RWPE1 (cell line): ENCODE measurements around the gene CMIP.

Experiments
- CTCF ChIA-PET: fragments of 350-600 bp; sonication (Branson Sonifier 250); formaldehyde crosslinking; extraction: SDS; loops from one replicate; lab custom pipeline; 2021; lab: Yijun Ruan, JAX
- POLR2A ChIA-PET: fragments of 400-600 bp; formaldehyde crosslinking; extraction: SDS; loops from one replicate; lab custom pipeline; 2020; ENCODE audit warnings: antibody characterized with exemption; ENCODE audit not compliant: low non-redundant PET; lab: Yijun Ruan, JAX
- DNase-seq: peaks from one replicate; pipeline ENCODE4 v3.0.0; 2012; ENCODE audit warnings: low spot score
- H3K27ac ChIP-seq: fragments of 450-650 bp; 2 replicates; pipeline ENCODE4 v1.5.1; 2017
- CTCF ChIP-seq: fragments of 450-650 bp; conservative IDR thresholded peaks from 2 replicates; pipeline ENCODE4 v1.5.1; 2017; ENCODE audit warnings: low read depth, mild to moderate bottlenecking

The CMIP gene

GRCh38 chr16:81586977-81587625, 142.5 kb downstream of the CMIP start:
- H3K27ac ChIP-seq, result peak overlapping the region; percentile 38
- POLR2A ChIA-PET, result no interaction called here
- DNase-seq, result no peak
- no peak for TF ChIP-seq CTCF
- CTCF ChIA-PET, result interaction anchor here (0.8 to 1.4 kb wide), 2 partner anchors 11 to 47 kb away, joined by 5 to 7 read pairs; no protein-coding TSS in a partner anchor

DNA sequence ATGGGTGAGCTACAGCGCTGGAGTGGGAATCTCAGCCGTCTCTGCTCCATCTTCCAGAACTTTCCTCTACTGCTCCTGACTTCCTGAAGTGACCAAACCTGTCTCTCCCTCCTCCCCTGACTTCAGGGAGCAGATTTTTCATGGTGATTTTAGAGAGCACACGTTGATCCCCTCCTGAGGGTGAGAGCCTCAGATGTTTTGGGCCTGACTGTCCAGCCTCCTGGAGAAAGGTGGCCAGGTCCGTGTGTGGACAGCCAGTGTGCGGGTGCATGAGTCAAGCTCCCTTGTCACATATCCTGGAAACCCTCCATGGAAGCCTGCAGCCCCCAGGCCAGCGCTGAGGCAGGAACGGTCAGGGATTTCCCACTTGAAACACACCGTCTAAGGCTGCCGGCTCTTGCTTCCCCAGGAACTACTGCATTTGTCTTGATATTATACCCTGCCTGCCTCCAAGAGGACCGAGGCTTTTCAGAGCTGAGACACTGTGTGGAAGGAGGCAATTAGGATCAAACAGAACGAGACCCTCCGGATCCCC, 143.1 kb downstream of the CMIP start:
- POLR2A ChIA-PET, result no interaction called here

GRCh38 chr16:81588326-81589081, 143.9 kb downstream of the CMIP start:
- peak overlapping the region; percentile 38 for H3K27ac ChIP-seq
- POLR2A ChIA-PET, result no interaction called here
- CTCF ChIA-PET, result interaction anchor here (0.6 kb wide), 1 partner anchor 462 kb away, joined by 3 read pairs; no protein-coding TSS in a partner anchor
- DNase-seq, result no peak
- no peak for TF ChIP-seq CTCF

More for the DNA sequence above, 143.1 kb downstream of the CMIP start:
- peak overlapping the region; percentile 38 for H3K27ac ChIP-seq
- CTCF ChIA-PET, result interaction anchor here (0.6 to 1.4 kb wide), 2 partner anchors 10 to 461 kb away, joined by 3 to 5 read pairs; no protein-coding TSS in a partner anchor
- no peak for DNase-seq
- TF ChIP-seq CTCF, result no peak

- peak overlapping the region; percentile 31 for H3K27ac ChIP-seq
- no peak for DNase-seq
- ChIA-PET POLR2A (interaction anchor here (0.6 kb wide), 1 partner anchor 507 kb away, joined by 3 read pairs; no protein-coding TSS in a partner anchor), CTCF (no interaction called here)
- TF ChIP-seq CTCF, result no peak
Observed at GRCh38 chr16:81589975-81590650, 145.5 kb downstream of the CMIP start.

DNA sequence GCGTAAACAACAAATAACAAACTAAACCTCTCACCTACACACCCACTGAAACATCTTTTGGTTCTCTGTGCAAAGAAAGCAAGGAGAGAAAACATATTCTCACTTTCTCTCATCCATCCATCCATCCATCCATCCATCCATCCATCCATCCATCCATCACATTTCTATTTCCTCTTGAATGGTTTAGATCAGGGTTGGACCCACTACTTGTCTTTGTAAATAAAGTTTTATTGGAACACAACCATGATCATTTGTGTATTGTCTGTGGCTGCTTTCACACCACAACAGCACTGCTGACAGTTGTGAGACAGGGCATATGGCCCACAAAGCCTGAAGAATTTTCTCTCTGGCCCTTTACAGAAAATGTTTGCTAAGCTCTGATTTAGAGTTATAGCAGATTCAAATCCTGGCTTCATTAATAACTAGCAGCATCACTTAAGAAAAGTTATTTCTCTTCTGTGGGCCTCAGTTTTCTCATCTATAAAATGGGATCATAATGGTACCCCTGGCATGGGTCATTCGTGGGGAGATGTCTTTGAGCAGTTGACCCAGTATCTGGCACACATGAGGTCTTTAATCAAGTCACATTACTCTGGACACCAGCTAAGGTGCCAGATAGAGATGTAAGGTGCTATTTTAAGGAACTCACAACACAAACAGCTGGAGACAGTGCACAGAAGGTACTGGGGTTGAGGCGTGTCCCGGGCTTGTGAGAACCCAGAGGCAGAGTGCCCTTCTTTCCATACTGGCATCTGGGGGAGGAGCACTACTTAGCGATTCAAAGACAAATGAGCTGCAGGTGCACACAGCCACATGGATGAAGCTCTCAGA, 146.3 kb downstream of the CMIP start:
- ChIA-PET POLR2A (interaction anchor here (0.6 kb wide), 1 partner anchor 506 kb away, joined by 3 read pairs; no protein-coding TSS in a partner anchor), CTCF (no interaction called here)
- DNase-seq, result no peak
- peak overlapping the region; percentile 32 for H3K27ac ChIP-seq
- no peak for TF ChIP-seq CTCF
